DMS114 treated with DMSO at 0.1 percent for 48 hours (cell line): ENCODE results near the gene MAMSTR.
"Not testable (repeated sequence)": the region's sequence is repeated elsewhere in the genome, so short reads cannot be mapped to it uniquely, and the experiment has no call there.

Experiments
- DNase-seq: peaks from one replicate; lab custom pipeline; 2025; ENCODE audit not compliant: unreplicated experiment; lab: John Stamatoyannopoulos, UW

The MAMSTR gene

DNA sequence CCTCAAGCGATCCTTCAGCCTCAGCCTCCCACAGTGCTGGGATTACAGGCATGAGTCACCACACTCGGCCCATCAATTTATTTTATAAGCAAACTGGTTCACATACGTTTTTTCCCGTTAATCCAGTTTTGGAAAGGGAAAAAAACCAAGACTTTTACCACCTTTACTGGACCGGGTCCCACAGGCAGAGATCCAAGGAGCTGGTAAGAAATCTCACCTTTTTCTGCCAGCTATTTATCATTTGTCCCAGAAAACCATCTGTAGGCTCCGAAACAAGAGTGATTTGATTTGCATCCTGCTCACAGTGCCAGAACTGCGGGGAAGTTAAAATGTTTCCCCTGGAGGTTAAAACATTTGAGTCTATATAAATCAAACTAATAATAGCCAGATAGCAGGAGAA lies 30.1 kb downstream of the MAMSTR start:
- DNase-seq, result no peak

DNA sequence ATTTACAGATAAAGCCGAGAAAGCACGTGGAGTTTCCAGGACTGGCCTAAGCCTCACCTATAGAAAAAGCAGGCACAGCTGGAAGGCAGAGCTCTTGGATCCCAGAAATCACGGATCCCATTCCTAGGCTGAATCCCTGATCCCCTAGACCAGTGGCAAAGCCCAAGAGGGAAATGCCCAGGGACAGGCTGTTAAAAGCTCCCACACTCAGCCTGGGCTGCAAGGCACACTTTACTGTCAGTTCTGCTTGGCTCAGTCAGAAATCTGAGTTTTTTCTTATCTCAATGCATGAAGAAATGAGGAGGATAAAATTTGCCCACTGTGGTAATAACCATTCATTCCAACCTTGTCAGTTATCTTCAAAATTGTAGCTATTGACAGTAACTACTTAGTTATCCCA lies 31.7 kb downstream of the MAMSTR start:
- DNase-seq, result no peak

DNA sequence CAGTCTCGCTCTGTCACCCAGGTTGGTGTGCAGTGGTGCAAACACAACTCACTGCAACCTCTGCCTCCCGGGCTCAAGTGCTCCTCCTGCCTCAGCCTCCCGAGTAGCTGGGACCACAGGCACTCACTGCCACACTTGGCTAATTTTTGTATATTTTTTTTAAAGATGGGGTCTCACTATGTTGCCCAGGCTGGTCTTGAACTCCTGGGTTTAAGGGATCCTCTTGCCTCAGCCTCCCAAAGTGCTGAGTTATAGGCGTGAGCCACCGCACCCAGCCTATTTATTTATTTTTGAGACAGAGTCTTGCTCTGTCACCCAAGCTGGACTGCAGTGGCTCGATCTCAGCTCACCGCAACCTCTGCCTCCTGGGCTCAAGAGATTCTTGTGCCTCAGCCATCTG lies 32.9 kb downstream of the MAMSTR start:
- DNase-seq, result not testable (repeated sequence)

DNA sequence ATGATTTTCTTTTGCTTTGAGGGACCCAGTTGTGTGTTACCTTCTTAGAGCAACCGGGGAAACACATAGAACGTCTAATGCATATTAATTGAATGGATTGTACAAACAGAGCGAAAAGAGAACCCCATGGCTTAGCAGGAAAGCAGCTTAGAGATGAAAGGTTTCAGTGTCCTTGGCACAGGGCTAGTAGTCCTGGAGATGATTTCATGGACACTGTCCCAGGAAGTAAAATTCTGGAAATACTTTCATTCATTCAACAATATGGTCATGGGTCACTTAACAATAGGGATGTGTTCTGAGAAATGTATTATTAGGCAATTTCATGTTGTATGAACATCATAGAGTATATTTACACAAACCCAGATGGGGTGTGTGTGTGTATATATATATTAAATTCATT lies 33.4 kb downstream of the MAMSTR start:
- DNase-seq, result no peak

DNA sequence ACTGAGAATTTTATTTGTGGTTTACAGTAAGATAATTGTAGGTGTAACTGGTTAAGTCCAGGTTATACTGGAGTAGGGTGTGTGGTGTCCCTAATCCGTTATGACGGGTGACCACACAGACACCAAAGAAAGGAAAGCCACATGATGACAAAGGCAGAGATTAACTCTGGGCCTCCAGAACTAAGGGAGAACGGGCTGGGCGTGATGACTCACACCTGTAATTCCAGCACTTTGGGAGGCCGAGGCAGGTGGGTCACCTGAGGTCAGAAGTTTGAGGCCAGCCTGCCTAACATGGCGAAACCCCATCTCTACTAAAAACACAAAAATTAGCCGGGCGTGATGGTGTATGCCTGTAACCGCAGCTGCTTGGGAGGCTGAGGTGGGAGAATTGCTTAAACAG lies 33.9 kb downstream of the MAMSTR start:
- no peak for DNase-seq

DNA sequence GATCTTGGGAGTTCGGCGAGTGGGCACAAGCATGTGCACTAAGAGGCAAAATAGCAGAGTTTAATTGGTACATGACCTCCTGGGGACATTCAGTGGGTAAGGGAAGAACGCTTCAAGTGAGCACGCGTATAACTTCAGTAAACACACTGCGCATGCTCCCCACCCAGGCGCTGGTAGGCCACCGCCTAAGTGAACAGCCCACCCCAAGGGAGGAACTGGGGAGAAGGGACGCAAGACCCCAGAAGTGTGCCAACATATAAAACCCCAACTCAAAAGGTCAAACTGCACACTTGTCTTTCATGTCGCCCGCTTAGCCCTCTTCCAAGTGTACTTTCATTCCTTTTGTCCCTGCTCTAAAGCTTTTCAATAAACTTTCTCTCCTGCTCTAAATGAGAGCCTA lies 36.2 kb downstream of the MAMSTR start:
- DNase-seq, result peak; percentile 35

DNA sequence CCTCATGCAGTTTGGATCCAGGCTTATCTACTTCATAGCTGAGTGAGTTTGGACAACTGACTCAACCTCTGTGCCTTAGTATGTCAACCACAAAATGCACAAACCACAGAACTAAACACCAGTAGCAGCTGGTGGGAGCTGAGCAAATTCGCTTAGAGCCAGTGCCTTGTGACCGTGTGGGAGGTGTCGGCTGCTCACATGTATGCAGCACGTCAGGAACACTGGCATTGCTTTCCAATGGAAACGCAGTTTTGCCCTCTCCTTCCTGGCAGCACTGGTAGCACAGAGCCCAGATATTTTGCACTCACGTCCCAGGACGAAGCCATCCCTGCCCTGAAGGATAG lies 38.4 kb downstream of the MAMSTR start:
- no peak for DNase-seq

DNA sequence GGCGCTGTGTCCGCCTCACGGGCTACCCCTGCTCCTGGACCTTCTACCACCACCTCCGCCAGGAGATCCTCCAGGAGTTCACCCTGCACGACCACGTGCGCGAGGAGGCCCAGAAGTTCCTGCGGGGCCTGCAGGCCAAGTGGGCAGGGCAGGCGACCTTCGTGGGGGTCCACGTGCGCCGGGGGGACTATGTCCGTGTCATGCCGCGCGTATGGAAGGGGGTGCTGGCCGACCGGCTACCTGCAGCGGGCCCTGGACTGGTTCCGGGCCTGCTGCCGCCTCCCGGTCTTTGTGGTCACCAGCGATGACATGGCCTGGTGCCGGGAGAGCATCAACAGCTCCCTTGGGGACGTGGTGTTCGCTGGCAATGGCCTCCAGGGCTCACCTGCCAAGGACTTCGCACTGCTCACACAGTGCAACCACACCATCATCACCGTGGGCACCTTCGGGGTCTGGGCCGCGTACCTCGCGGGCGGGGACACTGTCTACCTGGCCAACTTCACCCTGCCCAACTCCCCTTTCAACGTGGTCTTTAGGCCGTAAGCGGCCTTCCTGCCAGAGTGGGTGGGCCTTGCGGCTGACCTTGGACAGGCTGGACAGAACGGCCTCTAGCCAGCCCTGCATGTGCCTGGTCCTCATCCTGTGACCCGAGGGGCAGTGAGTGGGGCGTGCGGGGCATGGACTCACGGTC lies 38.9 kb downstream of the MAMSTR start:
- DNase-seq, result no peak

DNA sequence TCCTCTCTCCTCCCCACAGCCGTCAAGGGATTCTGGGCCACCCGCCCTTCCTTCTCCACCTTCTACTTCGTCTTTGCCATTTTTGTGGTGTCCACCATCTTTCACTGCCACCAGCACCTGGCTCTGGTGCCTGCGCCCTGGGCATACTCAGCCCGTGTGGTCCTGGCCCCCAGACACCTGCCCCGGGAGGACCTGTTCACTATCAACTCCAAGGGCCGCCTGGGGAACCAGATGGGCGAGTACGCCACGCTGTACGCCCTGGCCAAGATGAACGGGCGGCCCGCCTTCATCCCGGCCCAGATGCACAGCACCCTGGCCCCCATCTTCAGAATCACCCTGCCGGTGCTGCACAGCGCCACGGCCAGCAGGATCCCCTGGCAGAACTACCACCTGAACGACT lies 39.5 kb downstream of the MAMSTR start:
- not testable (repeated sequence) for DNase-seq

DNA sequence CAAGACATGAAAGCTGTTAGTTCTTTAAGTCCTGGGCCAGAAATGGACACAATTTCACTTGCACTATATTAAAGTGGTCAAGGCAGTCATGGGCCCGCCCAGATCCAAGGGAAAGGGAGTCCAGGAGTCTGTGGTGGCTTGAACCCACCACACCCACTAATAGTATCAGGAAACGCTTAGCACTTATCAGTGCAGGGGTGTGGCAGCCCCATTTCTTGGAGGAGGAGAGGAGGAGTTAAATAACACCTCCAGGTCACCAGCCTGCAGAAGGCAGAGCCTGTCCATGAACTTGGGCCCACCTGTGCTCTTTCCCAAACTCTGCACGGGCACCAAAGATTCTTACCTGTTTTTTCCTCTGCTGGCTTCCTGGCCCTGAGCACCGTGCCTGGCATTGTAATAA lies 41.3 kb downstream of the MAMSTR start:
- no peak for DNase-seq

DNA sequence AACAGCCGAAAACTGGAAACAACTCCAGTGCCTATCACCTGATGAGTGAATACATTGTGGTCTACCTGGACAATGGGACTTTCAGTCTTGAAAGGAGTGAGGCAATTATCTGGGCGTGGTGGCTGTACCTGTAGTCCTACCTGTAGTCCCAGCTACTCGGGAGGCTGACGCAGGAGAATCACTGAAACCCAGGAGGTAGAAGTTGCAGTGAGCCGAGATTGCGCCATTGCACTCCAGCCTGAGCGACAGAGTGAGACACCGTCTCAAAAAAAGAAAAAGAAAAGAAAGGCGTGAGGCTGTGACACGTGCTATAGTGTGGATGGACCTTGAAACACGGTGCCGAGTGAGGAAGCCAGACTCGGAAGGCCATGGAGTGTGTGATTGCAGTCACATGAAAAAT lies 42.6 kb downstream of the MAMSTR start:
- no peak for DNase-seq

DNA sequence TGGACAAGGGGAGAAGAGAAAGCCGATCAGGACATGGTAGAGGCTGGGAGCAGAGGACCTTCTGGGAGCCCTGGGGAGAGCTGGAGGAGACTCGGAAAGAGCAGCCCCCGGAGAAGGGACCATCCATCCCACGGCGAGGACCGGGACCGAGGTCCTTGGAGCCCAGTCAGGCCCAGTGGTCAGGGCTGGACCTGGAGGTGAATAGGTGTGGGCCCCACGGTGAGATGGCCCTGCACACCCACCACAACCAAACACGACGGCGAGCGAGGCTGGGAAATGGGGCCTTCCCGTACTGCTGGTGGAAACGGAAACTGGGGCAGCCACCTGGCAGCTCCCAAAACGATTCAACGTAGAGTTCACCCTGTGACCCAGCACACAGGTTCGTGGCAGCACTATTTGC lies 43.0 kb downstream of the MAMSTR start:
- no peak for DNase-seq

DNA sequence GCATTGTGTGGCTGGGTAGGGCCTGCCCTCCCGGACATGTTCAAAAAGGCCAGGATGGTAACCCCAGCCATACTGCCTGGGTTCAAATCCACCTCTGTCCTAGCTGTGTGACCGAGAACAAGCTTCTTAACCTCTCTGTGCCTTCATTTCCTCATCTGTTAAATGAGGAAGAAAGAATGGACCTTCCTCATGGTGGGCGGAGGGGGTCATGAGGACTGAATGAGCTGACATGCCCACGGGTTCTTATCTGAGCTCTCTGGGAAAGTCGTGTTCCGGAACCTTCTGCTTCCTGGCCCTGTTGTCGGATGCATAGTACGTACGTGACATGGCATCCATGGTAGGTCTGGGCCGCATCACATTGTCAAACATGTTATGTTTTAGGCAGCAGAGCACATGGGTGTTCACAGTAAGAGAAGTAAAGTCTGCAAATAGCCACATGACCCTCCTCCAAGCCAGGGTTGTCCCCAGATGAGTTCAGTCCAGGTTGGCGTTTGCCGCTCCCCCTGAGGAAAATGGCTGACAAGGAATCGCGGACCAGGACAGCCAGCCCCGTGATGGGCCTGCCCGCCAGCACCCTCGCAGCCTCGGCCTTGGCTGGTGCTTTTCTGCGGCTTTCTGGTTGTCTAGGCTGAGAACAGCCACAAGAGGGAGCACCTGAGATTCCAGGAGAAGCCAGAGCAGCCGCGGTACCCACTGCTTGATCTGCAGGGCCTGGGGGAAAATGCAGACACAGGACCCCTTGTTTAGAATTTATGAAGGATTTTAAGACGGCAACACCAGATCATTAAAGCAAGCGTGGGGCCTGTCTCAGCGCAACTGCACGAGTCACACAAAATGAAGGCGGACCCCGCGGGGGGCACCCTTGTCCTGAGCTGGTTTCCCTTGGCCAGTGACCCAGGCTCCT lies 44.4 kb downstream of the MAMSTR start:
- DNase-seq, result peak; percentile 67

DNA sequence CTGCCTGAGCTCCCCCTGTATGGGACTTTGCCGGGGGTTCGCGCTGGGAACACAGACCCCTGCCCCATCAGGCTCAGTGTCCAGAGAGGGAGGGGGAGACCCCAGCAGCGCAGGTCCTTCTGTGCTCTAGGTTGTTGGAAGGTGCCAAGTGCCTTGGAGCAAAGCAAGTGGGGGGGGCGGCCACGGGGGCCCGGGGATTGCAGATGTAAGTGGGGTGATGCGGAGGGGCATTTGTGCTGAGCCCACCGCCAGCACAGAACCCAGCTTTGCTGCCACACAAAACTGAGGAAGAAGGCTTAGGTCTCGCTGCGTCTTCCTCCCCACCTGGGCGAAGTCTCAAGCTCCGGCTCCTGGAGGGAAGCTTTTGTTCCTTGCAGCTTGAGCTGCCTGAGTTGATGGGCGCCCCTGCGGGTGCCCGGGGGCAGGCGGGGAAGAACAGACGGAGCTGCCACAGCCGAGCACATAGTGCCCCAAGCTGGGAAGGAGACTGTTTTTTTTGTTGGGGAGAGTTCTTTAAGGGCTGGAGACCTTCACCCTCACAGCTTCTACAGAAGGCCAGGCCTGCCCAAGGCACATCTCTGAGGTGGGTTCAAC lies 45.2 kb downstream of the MAMSTR start:
- DNase-seq, result no peak

DNA sequence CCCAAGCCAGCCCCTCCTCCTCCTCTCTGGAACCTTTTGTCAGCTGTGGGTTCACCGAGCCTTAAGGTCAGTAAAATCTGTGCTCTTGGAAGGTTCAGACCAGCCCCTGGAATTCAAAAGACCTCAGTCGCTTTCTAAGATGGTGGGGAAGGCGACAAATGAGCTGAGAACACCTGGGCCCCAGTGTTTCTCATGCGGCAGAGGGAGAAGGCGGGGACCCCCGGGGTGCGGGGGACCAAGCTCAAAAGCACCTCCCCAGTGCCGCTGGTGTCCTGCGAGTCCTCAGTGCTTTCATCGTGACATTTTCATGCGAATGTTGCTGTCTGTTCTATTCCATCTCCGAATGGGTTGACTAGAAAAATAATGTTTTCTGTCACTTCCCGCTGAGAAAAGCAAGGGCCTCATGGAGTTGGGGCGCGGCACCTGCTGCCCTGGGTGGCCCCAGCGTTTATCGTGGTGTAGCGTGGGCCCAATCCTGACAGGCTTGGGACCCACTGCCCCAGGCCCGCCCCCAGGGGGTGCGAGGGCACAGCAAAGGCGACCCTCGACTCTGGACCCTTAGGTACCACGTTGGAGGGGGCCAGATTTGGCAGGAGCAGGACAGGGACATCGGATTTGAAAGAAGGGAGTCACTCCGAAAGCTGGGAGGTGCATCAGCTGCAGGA lies 46.0 kb downstream of the MAMSTR start:
- DNase-seq, result no peak

DNA sequence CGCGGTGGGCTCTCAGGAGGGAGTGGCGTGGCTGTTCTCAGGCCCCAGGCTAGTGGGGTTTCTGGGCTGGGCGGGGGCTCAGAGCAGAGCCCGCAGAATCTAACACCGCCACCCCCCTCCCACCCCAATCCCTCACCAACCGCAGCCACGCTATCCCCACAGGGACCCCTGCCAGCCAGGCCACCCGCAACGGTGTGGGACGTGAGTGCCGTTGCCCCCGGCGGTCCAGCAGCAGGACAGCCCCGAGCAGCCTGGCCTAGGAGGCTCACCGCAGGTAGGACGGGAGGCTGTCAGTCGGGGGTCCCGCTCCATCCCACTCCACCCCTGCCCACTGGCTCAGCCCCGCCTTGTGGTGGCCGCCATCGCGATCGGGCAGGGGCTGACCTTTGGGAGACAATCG lies 46.5 kb downstream of the MAMSTR start, which contains the start of gene NTN5:
Gene NTN5, minus strand, starts transcription at position 24 of the 400 bp plus-strand sequence. CDS start 2,031 bp downstream, outside the sequence.
- DNase-seq, result no peak

DNA sequence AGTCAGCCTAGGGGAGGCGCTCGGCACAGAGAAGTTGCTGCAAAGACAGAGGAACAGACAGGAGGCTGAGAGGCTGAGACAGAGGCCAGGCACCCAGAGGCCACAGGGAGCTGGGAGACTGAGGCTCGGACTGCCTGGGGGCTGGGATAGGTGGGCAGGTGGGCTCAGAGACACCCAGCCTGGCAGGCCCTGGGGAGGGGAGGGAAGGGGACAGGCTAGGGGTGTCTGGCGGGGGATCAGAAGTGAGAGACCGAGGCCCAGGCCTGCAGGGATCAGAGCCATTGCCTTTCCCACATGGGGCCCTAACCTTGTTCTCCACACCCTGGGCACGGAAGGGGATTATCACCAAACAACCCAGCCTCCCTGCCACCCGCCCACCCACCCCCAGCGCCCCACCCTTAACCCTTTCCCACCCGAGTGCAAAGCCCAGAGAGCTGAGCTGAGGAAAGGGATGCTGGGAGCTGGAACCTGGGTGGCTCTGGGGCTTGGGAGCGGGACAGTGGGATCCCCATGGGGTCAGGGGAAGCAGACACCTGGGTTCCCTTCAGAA lies 48.0 kb downstream of the MAMSTR start:
- DNase-seq, result no peak

DNA sequence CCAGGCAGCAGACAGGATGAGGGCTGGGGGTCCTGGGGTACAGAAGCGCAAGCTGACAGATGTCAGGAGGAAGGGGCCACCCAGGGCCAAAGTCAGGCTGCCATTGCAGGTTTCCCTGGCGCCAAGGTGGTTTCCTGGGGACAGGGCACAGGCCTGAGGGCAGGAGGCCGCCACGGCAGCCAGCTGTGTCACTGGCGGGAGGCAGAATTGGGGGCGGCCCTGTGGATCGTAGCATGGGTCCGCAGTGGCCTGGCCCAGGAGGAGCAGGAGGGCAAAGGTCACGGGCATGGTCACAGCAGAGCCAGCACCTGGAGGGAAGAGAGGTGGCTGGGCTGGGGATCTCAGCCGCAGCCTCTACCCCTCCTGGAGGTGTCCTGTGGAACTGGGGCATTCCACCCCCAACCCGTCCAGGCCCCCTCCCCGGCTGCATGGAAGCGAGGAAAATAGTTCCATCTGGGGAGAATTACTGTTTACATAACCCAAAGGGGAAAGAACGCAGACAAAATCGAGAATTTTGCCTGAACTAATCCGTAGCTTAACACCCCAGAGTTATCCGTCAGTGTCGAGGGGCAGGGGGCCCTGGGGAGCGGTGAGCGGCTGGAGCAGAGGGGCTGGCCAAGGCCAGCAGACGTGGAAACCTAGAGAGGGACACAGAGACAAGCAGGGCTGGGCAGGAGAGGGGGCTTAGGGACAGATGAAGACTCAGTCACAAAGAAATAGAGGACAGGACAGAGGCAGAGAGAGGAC lies 48.7 kb downstream of the MAMSTR start:
- DNase-seq, result no peak

DNA sequence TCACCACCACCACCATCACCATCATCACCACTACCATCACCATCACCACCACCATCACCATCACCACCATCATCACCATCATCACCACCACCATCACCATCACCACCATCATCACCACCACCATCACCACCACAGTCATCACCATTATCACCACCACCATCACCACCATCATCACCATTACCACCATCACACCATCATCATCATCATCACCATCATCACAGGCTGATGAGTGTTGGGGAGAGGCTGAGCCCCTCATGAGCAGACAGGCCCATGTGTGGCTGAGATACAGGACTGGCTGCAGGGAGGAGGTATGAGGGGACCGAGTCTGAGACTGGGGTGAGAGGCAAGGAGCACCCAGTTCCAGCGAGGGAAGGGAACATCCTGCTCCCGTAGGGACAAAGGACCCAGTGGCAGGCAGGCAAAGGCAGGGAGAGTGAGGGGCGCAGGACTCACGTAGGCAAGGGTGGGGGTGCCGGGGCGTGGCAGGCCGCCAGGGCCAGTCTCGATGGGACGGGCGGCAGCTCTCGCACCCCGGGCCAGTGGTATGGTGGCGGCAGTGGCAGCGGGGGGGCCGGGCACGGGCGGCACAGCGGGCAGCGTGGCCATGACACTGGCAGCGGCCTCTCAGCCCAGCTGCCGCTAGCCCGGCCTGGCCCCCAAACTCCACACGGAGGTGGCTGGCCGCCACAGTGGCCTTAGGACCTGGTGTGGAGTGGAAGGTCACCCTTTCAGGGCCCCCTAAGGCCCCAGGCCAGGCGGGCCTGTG lies 49.4 kb downstream of the MAMSTR start:
- no peak for DNase-seq

DNA sequence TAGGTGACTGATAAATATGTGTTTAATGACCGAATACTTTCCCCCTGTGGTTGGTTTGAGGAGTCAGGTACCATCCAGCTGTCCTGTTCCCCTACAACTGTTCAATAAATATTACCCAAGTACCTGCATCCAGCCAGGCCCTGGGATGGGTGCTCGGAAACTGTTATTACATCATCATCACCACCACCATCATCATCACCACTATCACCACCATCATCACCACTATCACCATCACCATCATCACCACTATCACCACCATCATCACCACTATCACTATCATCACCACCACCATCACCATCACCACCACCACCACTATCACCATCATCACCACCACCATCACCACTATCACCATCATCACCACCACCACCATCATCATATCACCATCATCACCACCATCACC lies 50.8 kb downstream of the MAMSTR start:
- no peak for DNase-seq
